GM18520 (cell line): ENCODE data around the gene MRAP2.
A peak's percentile ranks its signal among the peaks of the same experiment; 100 is the strongest.
"Not testable (repeated sequence)": the region's sequence is repeated elsewhere in the genome, so short reads cannot be mapped to it uniquely, and the experiment has no call there.

ENCODE experiments used
- ATAC-seq: cut with Tn5 transposase; IDR thresholded peaks from one replicate; pipeline ENCODE4 v1.9.1; 2021; ENCODE audit not compliant: unreplicated experiment

The MRAP2 gene

GRCh38 chr6:84074988-84075781, 41.6 kb downstream of the MRAP2 start:
- no peak for ATAC-seq

- ATAC-seq, result no peak
These were observed 44.1 kb downstream of the MRAP2 start for GRCh38 chr6:84077645-84078044.

DNA sequence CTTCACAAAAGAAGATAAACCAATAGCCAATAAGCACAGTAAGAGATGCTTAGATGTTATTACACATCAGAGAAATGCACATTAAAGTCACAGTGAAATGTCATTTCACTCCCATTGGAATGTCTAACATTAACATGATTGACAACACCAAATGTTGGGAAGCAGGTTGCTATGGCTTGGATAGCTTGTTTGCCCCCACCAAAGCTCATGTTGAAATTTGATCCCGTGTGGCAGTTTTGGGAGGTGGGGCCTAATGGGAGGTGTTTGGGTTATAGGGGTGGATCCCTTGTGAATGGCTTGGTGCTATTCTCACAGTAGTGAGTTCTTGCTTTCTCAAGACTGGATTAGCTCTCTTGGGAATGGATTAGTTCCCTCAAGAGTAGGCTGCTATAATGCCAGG, 44.8 kb downstream of the MRAP2 start:
- ATAC-seq, result no peak

- ATAC-seq, result no peak
These were observed 47.6 kb downstream of the MRAP2 start for GRCh38 chr6:84081222-84081621.

DNA sequence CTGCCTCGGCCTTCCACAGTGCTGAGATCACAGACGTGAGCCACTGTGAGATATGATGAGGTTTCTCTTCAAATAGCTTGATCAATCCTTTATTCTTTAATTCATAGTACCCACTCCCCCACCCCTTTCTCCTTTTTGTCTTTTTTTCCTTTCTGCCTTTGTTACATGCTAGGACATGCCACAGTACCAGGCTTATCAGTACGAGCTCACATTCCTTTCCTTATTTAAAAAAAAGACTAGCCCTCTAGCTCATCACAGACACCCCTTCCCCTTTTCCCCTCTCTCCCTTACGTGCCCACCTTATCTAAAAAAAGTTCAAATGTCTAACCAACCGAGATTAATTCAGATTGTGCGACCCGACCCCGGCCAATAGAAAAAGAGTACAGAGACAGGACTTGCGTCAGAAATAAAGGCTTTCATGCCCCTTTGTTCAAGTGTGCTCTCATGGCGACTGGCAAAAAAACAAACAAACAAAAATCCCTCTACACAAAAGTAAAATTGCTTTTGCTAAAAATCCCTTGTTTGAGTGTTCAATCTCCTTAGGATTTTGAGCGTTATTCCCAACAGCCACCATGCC, 49.2 kb downstream of the MRAP2 start:
- ATAC-seq, result no peak

DNA sequence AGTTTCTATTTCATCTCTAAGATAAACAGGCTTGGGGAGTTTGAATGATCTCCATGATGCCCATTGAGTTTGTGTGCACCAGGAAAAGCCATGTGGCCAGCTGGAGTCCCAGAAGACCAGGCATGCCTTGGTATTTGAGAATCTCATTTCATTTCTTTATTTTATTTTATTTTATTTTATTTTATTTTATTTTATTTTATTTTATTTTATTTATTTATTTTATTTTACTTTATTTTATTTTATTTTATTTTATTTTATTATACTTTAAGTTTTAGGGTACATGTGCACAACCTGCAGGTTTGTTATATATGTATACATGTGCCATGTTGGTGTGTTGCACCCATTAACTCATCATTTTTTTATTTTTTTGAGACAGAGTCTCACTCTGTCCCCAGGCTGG, 51.1 kb downstream of the MRAP2 start:
- ATAC-seq, result not testable (repeated sequence)

- no peak for ATAC-seq
These were observed 52.5 kb downstream of the MRAP2 start for GRCh38 chr6:84086056-84086455.

- no peak for ATAC-seq
These were observed 53.2 kb downstream of the MRAP2 start for GRCh38 chr6:84086545-84087429.

DNA sequence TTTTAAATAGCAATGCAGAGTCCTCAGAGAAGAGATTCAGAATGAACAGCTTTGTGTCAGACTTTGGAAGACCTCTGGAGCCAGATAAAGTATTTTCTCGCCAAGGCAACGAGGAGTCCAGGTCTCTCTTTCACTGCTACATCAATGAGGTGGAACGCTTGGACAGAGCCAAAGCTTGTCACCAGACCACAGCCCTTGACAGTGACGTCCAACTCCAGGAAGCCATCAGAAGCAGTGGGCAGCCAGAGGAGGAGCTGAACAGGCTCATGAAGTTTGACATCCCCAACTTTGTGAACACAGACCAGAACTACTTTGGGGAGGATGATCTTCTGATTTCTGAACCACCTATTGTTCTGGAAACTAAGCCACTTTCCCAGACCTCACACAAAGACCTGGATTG, 55.5 kb downstream of the MRAP2 start:
- ATAC-seq, result no peak

DNA sequence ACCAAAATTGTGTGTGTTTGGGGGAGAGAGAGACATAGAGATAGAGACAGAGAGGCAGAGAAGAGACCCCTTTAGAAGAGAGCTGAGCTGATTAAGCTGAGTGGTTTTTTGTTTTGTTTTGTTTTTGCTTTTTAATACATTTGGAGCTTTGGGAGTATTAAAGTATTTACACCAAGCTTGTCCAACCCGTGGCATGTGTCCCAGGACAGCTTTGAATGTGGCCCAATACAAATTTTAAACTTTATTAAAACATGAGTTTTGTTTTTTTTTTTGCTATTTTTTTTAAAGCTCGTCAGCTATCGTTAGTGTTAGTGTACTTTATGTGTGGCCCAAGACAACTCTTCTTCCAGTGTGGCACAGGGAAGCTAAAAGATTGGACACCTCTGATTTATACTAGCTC, 56.0 kb downstream of the MRAP2 start:
- no peak for ATAC-seq

DNA sequence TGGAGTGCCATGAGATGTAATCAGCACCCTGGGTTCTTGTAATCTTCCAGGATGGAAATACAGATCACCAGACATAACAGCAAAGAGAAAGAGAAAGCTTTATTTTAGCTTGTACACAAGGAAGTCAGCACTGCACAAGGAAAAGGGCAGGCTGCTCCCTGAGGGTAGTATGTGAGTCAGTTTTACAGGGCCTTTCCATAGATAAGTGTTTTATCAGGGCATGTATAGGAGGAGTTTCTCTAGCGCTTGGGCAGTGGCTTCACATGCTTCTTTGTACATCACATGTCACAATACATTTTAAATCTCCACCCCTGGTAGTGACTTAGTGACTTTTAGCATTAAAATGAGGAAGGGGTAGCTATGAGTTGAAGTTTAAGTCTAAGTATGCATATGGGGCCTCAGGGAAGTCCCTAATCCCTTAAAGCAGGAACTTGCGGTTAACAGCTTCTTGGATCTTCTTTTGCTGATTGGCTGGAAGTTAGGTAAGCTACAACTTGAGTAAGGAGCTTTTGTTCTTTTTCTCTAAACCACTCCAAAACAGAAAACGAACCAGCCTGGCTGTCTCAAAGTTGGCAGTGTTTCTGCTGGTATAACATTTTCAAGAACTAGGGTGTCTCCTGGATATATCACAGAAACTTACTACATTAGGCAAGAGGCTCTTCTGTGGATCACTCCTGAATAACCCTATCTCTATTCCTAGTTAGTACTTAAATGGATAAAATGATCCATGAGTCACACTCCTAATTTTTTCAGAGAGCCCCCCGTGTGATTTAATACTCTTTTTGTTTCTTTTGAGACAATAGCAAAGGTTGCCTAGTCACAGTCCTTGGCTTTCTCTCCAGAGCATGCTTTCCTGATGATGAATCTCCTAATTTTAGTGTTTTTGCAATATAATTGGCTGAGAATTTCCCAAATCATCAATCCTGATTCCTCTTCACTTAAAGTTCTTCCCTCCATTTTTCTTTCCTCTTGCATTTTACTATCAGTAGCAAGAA, 60.2 kb downstream of the MRAP2 start:
- ATAC-seq, result peak; percentile 83

DNA sequence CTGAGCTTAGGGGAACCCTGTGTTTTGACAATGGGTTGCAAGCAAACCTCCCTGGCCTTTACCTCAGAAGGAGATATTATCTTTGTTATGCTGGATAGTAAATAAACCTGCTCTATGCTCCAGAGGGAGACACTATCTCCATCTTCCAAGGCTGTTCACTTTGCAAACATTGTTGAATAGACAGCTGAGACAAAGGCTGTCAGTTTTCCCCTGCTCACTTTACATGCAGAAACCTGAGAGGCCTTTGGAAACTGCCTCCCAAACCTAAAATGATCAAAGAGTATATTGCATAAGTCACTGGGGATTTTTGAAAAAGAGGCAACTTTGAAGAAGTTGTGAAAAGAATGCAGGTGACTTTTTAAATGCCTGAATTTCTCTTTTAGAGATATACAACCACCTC, 61.6 kb downstream of the MRAP2 start:
- no peak for ATAC-seq

- no peak for ATAC-seq
These were observed 69.5 kb downstream of the MRAP2 start for GRCh38 chr6:84103029-84103428.

- ATAC-seq, result not testable (repeated sequence)
These were observed 71.8 kb downstream of the MRAP2 start for GRCh38 chr6:84105215-84105924.

DNA sequence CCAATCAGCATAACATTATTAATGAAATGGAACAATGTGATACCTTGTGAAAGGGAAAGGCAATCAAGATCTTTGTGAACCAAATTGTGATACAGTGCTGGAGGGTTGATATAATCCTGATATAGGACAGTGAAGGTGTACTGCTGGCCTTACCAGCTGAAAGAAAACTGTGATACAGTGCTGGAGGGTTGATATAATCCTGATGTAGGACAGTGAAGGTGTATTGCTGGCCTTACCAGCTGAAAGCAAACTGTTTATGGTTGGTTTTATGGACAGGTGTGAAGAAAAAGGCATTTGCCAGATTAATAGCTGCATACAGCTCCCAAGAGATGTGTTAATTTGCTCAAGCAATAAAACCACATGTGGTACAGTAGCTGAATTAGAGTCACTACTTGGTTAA, 73.9 kb downstream of the MRAP2 start:
- no peak for ATAC-seq

DNA sequence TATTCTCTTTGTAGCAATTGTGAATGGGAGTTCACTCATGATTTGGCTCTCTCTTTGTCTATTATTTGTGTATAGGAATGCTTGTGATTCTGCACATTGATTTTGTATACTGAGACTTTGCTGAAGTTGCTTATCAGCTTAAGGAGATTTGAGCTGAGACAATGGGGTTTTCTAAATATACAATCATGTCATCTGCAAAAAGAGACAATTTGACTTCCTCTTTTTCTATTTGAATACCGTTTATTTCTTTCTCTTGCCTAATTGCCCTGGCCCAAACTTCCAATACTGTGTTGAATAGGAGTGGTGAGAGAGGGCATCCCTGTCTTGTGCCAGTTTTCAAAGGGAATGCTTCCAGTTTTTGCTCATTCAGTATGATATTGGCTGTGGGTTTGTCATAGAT, 77.8 kb downstream of the MRAP2 start:
- ATAC-seq, result not testable (repeated sequence)

DNA sequence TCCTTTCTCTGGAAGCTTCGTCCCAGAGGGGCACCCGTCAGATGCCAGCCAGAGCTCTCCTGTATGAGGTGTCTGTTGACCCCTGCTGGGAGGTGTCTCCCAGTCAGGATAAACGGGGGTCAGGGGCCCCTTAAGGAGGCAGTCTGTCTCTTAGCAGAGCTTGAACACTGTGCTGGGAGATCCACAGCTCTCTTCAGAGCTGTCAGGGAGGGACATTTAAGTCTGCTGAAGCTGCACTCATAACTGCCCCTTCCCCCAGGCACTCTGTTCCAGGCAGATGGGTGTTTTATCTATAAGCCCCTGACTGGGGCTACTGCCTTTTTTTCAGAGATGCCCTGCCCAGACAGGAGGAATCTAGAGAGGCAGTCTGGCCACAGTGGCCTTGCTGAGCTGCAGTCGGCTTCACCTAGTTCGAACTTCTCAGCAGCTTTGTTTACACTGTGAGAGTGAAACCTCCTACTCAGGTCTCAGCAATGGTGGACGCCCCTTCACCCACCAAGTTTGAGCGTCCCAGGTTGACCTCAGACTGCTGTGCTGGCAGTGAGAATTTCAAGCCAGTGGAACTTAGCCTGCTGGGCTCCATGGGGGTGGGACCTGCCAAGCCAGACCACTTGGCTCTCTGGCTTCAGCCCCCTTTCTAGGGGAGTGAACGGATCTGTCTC, 81.5 kb downstream of the MRAP2 start:
- not testable (repeated sequence) for ATAC-seq

- ATAC-seq, result no peak
These were observed 84.6 kb downstream of the MRAP2 start for GRCh38 chr6:84118191-84118590.

GRCh38 chr6:84119277-84119676, 85.7 kb downstream of the MRAP2 start:
- no peak for ATAC-seq
